Occipital lobe (tissue), 2 donors: ENCODE data around the gene SMARCD3. TPM values are rescaled to one million over a fixed set of nuclear protein-coding genes. Genes with fewer than 3 reads are reported as not detected.

Experiments used
- DNase-seq: peaks from one replicate; lab custom pipeline; 2025; lab: John Stamatoyannopoulos, UW
- total RNA-seq: library from RNA; depleted of rRNA; stranded (reverse); fragments of >200 nt; gene quantifications from one replicate; pipeline ENCODE4 v1.2.3, GENCODE V29; 2014

SMARCD3 gene
- total RNA-seq, 1 donor from 2014 or later = 147 TPM

DNA sequence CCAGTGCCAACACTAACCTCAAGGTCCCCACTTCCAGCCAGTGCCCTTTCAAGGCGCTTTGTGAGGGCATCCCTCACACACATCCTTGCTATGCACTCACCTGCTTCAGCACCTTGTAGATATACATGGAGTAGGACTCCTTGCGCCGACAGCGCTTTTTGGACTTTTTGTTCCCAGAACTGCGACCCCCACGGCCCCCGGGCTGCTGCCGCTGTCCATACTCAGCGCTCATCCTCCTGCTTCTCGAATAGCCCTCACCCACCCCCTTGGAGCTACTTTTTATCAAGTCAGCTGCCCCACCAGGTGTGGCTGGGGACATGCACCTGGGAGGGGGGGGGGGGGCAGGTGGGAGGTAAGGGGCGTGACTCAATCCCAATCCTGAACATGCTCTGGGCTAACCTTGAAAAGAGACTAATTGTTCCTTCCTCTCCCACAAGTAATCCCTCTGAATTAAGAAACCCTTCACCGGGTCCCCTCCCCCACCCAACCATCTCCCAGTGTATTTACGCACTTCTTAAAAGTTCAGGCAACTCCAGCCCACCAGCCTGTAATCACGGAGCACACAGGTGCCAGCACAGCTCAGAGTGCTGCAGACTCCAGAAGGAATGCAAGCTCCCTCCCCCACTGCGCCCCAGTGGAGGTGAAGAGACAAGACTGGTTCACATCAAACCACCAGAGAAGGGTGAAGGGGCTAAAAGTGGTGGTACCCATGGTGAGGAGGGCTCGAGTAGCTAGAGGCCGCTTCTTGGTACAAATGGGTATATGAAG, 38.2 kb downstream of the SMARCD3 start, which contains the start of gene H2BK1:
TSS of gene H2BK1 (minus strand) at position 402 of the 768 bp plus-strand sequence. CDS start at position 232, 170 bp downstream.
- DNase-seq = no peak

DNA sequence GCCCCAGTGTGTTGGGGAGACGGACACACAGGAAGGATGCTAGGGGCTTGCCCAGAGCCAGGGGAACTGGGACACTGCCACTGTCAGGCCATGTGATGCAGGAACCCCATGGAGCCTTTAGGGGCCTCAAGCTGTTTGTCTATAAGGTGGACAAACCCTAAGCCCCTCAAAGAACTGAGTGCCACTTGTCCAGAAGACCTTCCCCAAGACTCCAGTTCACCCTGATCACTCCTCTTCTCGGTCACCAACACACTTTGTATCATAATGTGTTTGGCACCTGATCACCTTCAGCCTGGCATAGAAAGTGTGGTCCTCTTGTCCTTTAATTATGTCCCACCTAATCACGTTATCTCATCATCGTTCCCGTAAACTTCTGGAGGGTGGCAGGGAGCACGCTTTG, 38.9 kb downstream of the SMARCD3 start:
- no peak for DNase-seq

DNA sequence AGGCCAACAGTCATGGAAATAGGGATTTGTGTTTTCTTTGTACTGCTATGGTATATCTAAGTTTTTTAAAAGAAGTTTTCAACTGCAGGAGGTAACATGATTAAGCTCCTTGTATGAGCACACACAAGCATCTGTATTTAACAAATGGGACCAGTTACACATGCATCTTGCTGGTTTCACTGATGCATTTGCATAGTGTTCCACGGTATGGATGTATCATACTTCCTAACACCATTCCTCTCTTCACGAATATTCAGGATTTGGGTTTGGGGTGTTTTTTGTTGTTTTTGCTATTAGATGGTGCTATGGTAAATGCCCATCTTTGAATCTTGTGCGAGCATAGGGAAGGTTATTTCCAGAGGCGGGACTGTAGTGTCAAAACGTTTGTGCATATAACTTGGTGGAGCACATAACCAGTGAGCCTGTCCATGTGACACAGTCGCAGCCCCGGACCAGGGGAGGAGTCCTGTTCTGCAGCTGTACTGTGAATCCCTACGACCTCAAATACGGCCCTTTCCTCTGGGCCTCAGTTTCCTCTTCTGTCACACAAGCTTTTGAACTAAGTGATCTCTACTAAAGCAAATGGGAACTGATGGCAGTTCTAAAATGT, 40.1 kb downstream of the SMARCD3 start:
- no peak for DNase-seq

DNA sequence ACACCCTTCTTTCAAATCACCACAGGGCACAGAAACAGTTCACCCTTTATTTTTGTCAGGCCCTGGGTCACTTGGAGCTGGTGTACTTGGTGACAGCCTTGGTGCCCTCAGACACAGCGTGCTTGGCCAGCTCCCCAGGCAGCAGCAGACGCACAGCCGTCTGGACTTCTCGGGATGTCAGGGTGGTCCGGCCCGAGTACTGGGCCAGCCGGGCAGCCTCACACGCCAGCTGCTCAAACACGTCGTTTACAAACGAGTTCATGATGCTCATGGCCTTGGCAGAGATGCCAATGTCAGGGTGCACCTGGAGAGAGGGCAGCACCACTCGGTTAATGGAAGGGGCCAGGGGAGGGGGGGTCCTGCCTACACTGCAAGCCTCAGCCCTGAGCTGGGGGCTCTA, 40.7 kb downstream of the SMARCD3 start:
- DNase-seq = no peak

GRCh38 chr7:151207315-151207714, 41.2 kb downstream of the SMARCD3 start:
- DNase-seq = no peak

- DNase-seq = no peak
Measured at GRCh38 chr7:151206914-151207313, 41.6 kb downstream of the SMARCD3 start.

DNA sequence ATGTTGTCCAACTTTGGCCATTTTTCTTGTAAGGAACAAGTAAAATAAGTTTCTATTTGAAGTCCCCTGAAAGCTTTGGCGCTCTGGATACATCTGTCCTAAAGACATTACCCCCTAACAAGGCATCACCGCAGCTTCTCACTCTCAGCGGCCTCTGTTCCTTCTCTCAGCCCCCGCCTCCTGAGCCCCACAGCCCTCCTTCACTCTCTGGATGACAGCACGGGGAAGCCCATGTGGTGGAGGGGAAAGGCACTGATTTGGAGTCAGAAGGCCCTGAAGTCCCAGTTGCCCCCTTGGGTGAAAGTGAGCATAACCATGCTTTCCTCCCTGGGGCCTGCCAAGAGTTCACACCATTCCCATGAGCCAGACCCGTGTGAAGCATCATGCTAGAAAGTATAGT, 42.8 kb downstream of the SMARCD3 start:
- DNase-seq = no peak

- DNase-seq = no peak
Measured at GRCh38 chr7:151204383-151205032, 44.0 kb downstream of the SMARCD3 start.

DNA sequence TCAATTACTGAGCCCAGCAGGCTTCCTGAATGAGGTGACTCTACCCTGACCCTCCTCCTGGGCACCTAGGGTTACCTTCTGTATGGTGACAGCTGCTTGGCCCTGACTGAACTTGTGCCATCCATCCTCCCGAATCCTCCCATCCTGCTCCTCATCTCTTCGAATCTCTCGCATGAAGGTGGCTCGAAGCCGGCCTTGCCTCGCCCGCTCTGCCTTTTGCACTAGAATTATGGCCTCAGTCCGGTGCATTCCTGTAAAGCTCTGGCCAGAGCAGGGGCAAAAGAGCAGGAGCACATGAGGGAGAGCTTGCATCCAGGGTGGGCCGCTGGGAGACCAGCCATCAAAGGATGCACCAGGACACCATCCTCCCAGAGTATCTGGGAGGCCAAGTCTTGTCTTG, 45.7 kb downstream of the SMARCD3 start:
- no peak for DNase-seq

DNA sequence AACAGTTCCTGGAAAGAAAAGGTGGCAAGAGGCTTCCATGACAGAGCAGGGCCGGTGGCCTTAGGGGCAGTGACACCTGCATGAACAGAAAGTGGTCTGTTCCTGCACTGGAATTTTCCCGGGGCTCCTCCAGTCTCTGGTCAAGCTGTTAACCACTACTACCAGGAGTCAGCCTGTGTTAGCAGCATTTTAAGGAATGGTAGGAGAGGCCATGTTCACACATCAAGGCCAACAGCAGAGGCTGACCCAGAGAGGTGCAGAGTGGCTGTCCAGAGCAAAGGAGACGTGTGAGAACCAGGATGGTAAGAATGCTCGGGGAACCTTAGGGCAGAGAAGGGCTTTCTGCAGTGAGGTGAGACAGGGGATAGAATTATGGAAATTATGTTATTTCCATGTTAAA, 46.7 kb downstream of the SMARCD3 start:
- no peak for DNase-seq

DNA sequence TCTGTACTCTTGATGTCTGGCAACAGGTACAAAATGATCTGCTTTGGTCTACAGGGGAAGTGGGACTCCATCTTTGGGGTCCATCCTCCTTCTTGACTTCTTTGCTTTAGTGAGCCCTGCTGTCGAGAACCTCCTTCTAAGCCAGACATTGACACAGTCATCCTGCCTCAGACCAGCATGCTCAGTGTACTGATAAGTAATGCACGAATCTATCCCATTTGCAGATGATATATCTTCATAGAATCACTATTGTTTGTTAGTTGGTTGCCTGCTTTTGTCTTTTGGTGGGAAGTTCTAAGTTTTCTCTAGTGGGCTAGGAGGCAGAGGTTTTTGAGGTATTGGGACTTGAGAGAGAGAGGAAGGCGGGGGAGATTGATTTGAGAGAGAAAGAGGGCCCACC, 47.1 kb downstream of the SMARCD3 start:
- no peak for DNase-seq

- DNase-seq = no peak
Measured at GRCh38 chr7:151198945-151199848, 49.3 kb downstream of the SMARCD3 start.

DNA sequence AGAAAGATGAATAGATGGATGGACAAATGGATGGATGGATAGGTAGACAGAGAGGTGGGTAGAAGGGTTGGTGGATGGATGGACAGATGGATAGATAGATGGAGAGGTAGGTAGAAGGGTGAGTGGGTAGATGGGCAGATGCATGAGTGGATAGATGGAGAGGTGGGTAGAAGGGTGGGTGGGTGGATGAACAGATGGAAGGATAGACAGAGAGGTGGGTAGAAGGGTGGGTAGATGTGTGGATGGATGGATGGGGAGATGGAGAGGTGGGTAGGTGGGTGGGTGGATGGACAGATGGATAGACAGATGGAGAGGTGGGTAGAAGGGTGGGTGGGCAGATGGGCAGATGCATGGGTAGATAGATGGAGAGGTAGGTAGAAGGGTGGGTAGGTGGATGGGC, 50.6 kb downstream of the SMARCD3 start:
- no peak for DNase-seq

- DNase-seq = no peak
Measured at GRCh38 chr7:151195616-151196450, 52.7 kb downstream of the SMARCD3 start.

GRCh38 chr7:151194188-151194587, 54.3 kb downstream of the SMARCD3 start:
- DNase-seq = no peak

GRCh38 chr7:151193203-151193978, 55.1 kb downstream of the SMARCD3 start:
- DNase-seq = no peak

GRCh38 chr7:151192002-151192539, 56.4 kb downstream of the SMARCD3 start:
- no peak for DNase-seq

DNA sequence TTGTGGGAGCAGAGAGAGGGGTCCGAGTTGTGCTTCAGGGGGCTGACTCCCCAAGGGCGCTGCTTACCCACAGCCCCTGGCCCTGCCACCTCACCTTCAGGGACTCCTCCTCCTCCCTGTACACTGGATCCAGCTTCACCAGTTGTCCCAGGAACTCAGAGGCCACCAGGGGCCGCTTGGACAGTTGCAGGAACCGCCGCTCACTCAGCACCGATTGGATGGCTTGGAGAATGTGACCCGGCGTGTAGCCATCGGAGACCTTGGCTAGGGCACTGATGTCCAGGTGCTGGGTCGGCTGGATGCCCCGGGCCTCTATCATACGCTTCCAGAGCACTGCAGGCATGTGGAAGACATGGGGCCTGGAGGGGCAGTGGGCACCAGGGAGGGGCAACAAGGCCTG, 57.0 kb downstream of the SMARCD3 start:
- DNase-seq = no peak

DNA sequence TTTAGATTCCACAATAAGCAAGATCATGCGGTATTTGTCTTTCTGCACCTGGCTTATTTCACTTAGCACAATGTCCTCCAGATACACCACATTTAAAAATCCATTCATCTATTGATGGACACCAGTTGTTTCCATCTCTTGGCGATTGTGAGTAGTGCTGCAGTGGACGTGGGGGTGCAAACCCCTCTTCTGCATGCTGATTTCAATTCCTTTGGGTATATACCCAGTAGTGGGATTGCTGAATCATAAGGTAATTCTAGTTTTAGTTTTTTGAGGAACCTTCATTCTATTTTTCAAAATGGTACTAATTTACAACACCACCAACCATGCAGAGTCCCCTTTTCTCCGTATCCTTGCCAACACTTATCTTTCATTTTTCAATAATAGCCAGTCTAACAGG, 59.5 kb downstream of the SMARCD3 start:
- no peak for DNase-seq
